NB4 (cell line): Measurements from ENCODE around the gene LDHAL6A.
A peak's percentile ranks its signal among the peaks of the same experiment; 100 is the strongest.
"Not testable (repeated sequence)": the region's sequence is repeated elsewhere in the genome, so short reads cannot be mapped to it uniquely, and the experiment has no call there.

ENCODE experiments used
- DNase-seq: peaks from one replicate; pipeline ENCODE4 v3.0.0; 2010; ENCODE audit warnings: low read depth
- H3K4me3 ChIP-seq: one replicate; pipeline ENCODE4 v1.5.1; 2011; ENCODE audit warnings: mild to moderate bottlenecking, low read depth, low read length, moderate library complexity
- CTCF ChIP-seq: IDR thresholded peaks from one replicate; pipeline ENCODE4 v1.5.1; 2012; ENCODE audit warnings: low read depth, low read length
- MYC ChIP-seq: IDR thresholded peaks from 2 replicates; pipeline ENCODE4 v1.6.1; 2011; ENCODE audit warnings: low read depth, low read length
- POLR2A ChIP-seq: IDR thresholded peaks from 2 replicates; pipeline ENCODE4 v1.6.1; 2011; ENCODE audit warnings: mild to moderate bottlenecking; ENCODE audit not compliant: insufficient read length; ENCODE audit errors: extremely low read depth
- TF ChIP-seq, protein P1 (sequence below): IDR thresholded peaks from 2 replicates; pipeline ENCODE4 v1.6.1; 2011; ENCODE audit warnings: low read depth, low read length

LDHAL6A gene

DNA sequence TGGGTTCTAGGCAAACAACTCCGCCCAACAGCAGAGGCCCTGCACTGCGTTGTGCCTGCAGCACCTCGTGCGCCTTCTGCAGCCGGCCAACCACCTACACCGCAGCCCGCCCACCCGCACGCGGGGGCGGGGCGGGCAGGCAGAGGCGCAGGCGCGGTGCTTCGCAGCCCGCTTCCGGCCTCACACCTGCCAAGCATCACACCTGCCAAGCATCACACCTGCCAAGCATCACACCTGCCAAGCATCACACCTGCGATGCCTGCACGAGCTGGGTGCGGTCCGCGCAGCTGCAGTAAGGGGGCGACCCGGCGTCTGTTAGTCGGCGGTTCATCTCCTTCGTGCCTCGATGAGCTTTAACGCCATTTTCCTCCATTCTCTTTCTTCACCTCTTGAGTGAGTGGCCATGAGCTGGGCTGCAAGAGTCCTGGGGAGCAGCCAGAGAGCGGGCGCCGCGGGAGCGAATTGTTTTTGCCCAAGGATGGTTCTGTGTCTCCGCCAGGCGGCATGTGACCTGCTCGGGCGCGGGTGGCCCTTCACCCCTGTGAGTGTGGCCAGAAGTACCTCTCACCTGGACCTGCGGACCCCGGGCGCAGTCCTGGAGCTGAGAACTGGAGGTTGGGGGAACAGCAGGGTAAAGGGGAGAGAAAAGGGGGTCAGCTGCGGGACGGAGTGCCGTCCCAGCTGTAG, at the start of gene LDHAL6A:
Gene LDHAL6A, plus strand, starts transcription at position 171 of the 687 bp plus-strand sequence. CDS start 825 bp downstream, outside the sequence.
- no peak for DNase-seq
- no peak within 1 kb of the TSS for H3K4me3 ChIP-seq
- TF ChIP-seq, protein P1, sequence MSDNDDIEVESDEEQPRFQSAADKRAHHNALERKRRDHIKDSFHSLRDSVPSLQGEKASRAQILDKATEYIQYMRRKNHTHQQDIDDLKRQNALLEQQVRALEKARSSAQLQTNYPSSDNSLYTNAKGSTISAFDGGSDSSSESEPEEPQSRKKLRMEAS = no peak
- TF ChIP-seq MYC (no peak), POLR2A (no peak), CTCF (no peak)

- not testable (repeated sequence) for DNase-seq
Measured at GRCh38 chr11:18407400-18407799, 48.3 kb upstream of the LDHAL6A start.

DNA sequence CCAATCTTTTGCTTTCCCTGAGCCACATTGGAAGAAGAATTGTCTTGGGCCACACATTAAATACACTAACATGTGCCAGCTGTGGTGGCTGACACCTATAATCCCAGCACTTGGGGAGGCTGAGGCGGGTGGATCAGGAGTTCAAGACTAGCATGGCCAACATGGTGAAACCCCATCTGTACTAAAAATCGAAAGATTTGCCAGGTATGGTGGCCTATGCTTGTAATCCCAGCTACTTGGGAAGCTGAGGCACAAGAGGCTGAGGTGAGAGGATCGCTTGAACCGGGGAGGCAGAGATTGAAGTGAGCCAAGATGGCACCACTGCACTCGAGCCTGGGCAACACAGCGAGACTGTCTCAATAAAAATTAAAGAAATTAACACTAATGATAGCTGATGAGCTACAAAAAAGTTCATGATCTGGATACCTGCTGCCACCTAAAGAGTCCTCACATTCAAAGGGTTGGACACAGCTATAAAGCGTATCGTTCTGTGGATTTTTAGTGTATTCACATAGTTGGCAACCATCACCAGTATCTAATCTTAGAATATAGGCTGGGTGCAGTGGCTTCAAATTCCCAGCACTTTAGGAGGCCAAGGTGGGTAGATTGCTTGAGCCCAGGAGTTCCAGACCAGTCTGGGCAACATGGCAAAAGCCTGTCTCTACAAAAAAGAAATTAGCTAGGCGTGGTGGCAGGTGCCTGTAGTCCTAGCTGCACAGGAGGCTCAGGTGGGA, 46.9 kb upstream of the LDHAL6A start:
- no peak overlapping the region for H3K4me3 ChIP-seq
- TF ChIP-seq, protein P1 = no peak
- TF ChIP-seq CTCF = no peak
- DNase-seq = peak; percentile 13

More at GRCh38 chr11:18407400-18407799, 48.3 kb upstream of the LDHAL6A start:
- H3K4me3 ChIP-seq = not testable (repeated sequence)

- DNase-seq = no peak
- H3K4me3 ChIP-seq = no peak overlapping the region
- no peak for TF ChIP-seq CTCF
- TF ChIP-seq, protein P1 = no peak
- TF ChIP-seq POLR2A = no peak
- no peak for TF ChIP-seq MYC
Measured at GRCh38 chr11:18416459-18416858, 39.2 kb upstream of the LDHAL6A start.

DNA sequence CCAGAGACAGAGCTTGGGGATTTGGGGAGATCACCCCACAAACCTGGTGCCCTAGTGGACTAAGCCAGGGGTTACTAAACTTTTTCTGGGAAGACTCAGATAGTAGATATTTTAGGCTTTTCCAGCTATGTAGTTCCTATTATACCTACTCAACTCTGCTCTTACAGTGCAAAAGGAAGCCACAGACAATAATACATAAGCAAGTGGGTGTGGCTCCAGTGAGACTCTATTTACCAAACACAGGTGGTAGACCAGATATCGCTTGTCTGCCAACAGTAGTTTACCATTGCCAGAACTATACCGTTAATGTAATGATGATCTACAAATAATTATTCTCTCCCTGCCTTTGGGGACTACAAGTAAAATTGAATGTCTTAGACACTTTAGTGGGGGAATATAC, 36.6 kb upstream of the LDHAL6A start:
- TF ChIP-seq, protein P1 = no peak
- no peak for TF ChIP-seq CTCF
- no peak for TF ChIP-seq POLR2A
- TF ChIP-seq MYC = no peak
- no peak overlapping the region for H3K4me3 ChIP-seq
- DNase-seq = no peak

DNA sequence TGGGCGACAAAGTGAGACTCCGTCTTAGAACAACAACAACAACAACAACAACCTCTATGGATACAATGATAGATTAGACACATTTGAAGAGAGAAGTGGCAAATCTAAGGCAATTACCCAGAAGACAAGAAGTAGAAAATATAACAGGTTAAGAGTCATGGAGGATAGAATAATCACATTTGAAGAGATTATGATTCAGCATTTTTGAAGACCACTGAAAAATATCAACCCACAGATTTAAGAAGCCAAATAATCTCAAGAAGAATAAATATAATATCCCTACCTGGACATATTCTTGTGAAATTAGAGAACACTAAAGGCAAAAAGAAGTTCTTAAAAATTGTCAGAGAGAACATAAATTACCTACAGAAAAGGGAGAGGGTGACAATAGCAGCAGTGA, 35.6 kb upstream of the LDHAL6A start:
- TF ChIP-seq MYC (no peak), POLR2A (no peak), CTCF (no peak)
- TF ChIP-seq, protein P1 = no peak
- DNase-seq = no peak
- no peak overlapping the region for H3K4me3 ChIP-seq
